HCT116 (cell line): Measurements from ENCODE around the gene AMMECR1. TPM values are rescaled to one million over a fixed set of nuclear protein-coding genes. Genes with fewer than 3 reads are reported as not detected.

Source experiments
- ATAC-seq: fragments of 200-7000 bp; cut with Tn5 transposase; 2 replicates; pipeline ENCODE4 v1.9.1; 2020; ENCODE audit warnings: mild to moderate bottlenecking, moderate library complexity
- BruUV-seq: library from RNA; stranded (reverse); fragments of 400-500 nt; replicated peaks from 2 replicates; lab custom pipeline; 2021; lab: Mats Ljungman, UMichigan
- CTCF ChIA-PET: fragments of 300-600 bp; sonication (Branson Sonifier 250); formaldehyde crosslinking; loops from one replicate; lab custom pipeline; 2021; ENCODE audit warnings: antibody characterized with exemption; lab: Charles Lee
- POLR2A ChIA-PET: fragments of 300-600, 350-600 bp; sonication (Branson Sonifier 250); formaldehyde crosslinking; loops from one replicate; lab custom pipeline; 2021; ENCODE audit warnings: antibody characterized with exemption; lab: Charles Lee
- RAD21 ChIA-PET, 2 experiments: fragments of 300-600 bp; sonication (Branson Sonifier 250); formaldehyde crosslinking; loops; one replicate each; lab custom pipeline; 2023; ENCODE audit warnings: low total read pairs in 2 of 2; ENCODE audit not compliant: uncharacterized antibody in 2 of 2, unreplicated experiment in 2 of 2, low non-redundant PET in 1 of 2; lab: Charles Lee
- DNase-seq: peaks from one replicate; pipeline ENCODE4 v3.0.0-alpha.2; 2010; ENCODE audit warnings: low read depth, low spot score
- H2AFZ ChIP-seq: fragments of 200-600 bp; shearing (Covaris generic), sonication (generic); 2 replicates; pipeline ENCODE4 v1.6.1; 2017; ENCODE audit warnings: low read depth, mixed run types, mixed read lengths, antibody characterized with exemption, low read length; ENCODE audit not compliant: poor library complexity, severe bottlenecking
- H3K27ac ChIP-seq: 2 replicates; pipeline ENCODE4 v1.5.1; 2012; ENCODE audit warnings: low read depth, low read length
- H3K27me3 ChIP-seq: fragments of 200-600 bp; sonication (generic); 2 replicates; pipeline ENCODE4 v1.6.1; 2016; ENCODE audit warnings: mixed run types, low read length, mixed read lengths; ENCODE audit not compliant: insufficient read depth
- H3K36me3 ChIP-seq, 2 experiments: fragments of 200-500 bp in 1 of 2; fragments of 200-600 bp in 1 of 2; sonication (Bioruptor generic) in 1 of 2; sonication (generic) in 1 of 2; 2 replicates each; pipeline versions ENCODE4 v1.5.1 to v1.6.1; 2014 to 2016; ENCODE audit warnings: low read length in 2 of 2, inconsistent platforms in 1 of 2, mixed read lengths in 1 of 2, mixed run types in 1 of 2; ENCODE audit not compliant: insufficient read depth in 2 of 2, control insufficient read depth in 1 of 2
- H3K4me1 ChIP-seq, 2 experiments: fragments of 200-600 bp in 1 of 2; sonication (generic) in 1 of 2; 2 replicates each; pipeline versions ENCODE4 v1.5.1 to v1.6.1; 2012 to 2017; ENCODE audit warnings: low read length in 2 of 2, inconsistent platforms in 1 of 2, mild to moderate bottlenecking in 1 of 2, mixed read lengths in 1 of 2, mixed run types in 1 of 2, moderate library complexity in 1 of 2; ENCODE audit not compliant: insufficient read depth in 2 of 2, control insufficient read depth in 1 of 2
- H3K4me2 ChIP-seq: fragments of 200-600 bp; sonication (generic); 2 replicates; pipeline ENCODE4 v1.6.1; 2017; ENCODE audit warnings: mixed run types, low read length, mixed read lengths
- H3K4me3 ChIP-seq, 2 experiments: fragments of 200-600 bp in 1 of 2; sonication (generic) in 1 of 2; replicated peaks in 1 of 2; 2 replicates each; pipeline ENCODE4 v1.5.1; 2011 to 2016; ENCODE audit warnings: low read length in 2 of 2, control low read depth in 1 of 2, low read depth in 1 of 2, mild to moderate bottlenecking in 1 of 2, mixed read lengths in 1 of 2, mixed run types in 1 of 2
- H3K79me2 ChIP-seq: fragments of 200-600 bp; sonication (generic); 2 replicates; pipeline ENCODE4 v1.6.1; 2017; ENCODE audit warnings: mild to moderate bottlenecking, mixed run types, low read length, moderate library complexity, mixed read lengths; ENCODE audit not compliant: insufficient read depth
- H3K9ac ChIP-seq: fragments of 200-600 bp; sonication (generic); 2 replicates; pipeline ENCODE4 v1.6.1; 2016; ENCODE audit warnings: low read length, mixed read lengths
- H3K9me2 ChIP-seq: fragments of 200-600 bp; sonication (generic), shearing (Covaris generic); 2 replicates; pipeline ENCODE4 v1.6.1; 2017; ENCODE audit warnings: mixed run types, mild to moderate bottlenecking, moderate library complexity; ENCODE audit not compliant: insufficient read depth
- H3K9me3 ChIP-seq, 2 experiments: fragments of 200-500 bp in 1 of 2; fragments of 200-600 bp in 1 of 2; sonication (Bioruptor generic) in 1 of 2; sonication (generic) in 1 of 2; 2 replicates each; pipeline ENCODE4 v1.6.1; 2014 to 2017; ENCODE audit warnings: low read length in 2 of 2, mixed read lengths in 2 of 2, inconsistent platforms in 1 of 2, low read depth in 1 of 2, mild to moderate bottlenecking in 1 of 2, mixed run types in 1 of 2, moderate library complexity in 1 of 2; ENCODE audit not compliant: control insufficient read depth in 1 of 2, insufficient read depth in 1 of 2
- H4K20me1 ChIP-seq: fragments of 200-600 bp; sonication (generic), shearing (Covaris generic); 2 replicates; pipeline ENCODE4 v1.6.1; 2017; ENCODE audit warnings: mixed run types, mild to moderate bottlenecking, moderate library complexity; ENCODE audit not compliant: insufficient read depth
- CBX3 ChIP-seq: IDR thresholded peaks from 2 replicates; pipeline ENCODE4 v1.6.1; 2012; ENCODE audit warnings: low read depth
- CEBPB ChIP-seq: IDR thresholded peaks from 2 replicates; pipeline ENCODE4 v1.6.1; 2012; ENCODE audit warnings: low read depth
- EGR1 ChIP-seq: IDR thresholded peaks from 2 replicates; pipeline ENCODE4 v1.6.1; 2012; ENCODE audit warnings: low read depth
- EZH2 ChIP-seq: fragments of 200-600 bp; sonication (generic); IDR thresholded peaks from 2 replicates; pipeline ENCODE4 v1.6.1; 2017; ENCODE audit warnings: antibody characterized with exemption, mixed run types
- FOSL1 ChIP-seq: IDR thresholded peaks from 2 replicates; pipeline ENCODE4 v1.6.1; 2012; ENCODE audit warnings: low read depth
- JUND ChIP-seq: IDR thresholded peaks from 2 replicates; pipeline ENCODE4 v1.6.1; 2012
- POLR2A ChIP-seq: IDR thresholded peaks from 2 replicates; pipeline ENCODE4 v1.7.0; 2011; ENCODE audit warnings: borderline replicate concordance; ENCODE audit not compliant: insufficient read depth, insufficient read length; ENCODE audit errors: extremely low read depth
- RAD21 ChIP-seq: IDR thresholded peaks from 2 replicates; pipeline ENCODE4 v1.6.1; 2012; ENCODE audit warnings: low read depth, mild to moderate bottlenecking
- SIN3A ChIP-seq: IDR thresholded peaks from 2 replicates; pipeline ENCODE4 v1.6.1; 2012; ENCODE audit warnings: low read depth
- SP1 ChIP-seq: IDR thresholded peaks from 2 replicates; pipeline ENCODE4 v1.6.1; 2012; ENCODE audit warnings: low read depth
- SRF ChIP-seq: IDR thresholded peaks from 2 replicates; pipeline ENCODE4 v1.6.1; 2012; ENCODE audit warnings: low read depth
- YY1 ChIP-seq: IDR thresholded peaks from 2 replicates; pipeline ENCODE4 v1.6.1; 2011; ENCODE audit warnings: low read length, low read depth, moderate library complexity, mild to moderate bottlenecking; ENCODE audit not compliant: insufficient replicate concordance; ENCODE audit errors: extremely low read depth
- ZFX ChIP-seq: fragments of 450-650 bp; IDR thresholded peaks from 2 replicates; pipeline ENCODE4 v1.6.1; 2017
- intact Hi-C: fragments of 100-400 bp; cut with micrococcal nuclease; formaldehyde crosslinking; loops from 2 replicates; pipeline ENCODE4 v1.10.0; 2022
- total RNA-seq: library from RNA; stranded (reverse); gene quantifications from one replicate; pipeline ENCODE4 v1.2.1, GENCODE V29; 2021; ENCODE audit not compliant: unreplicated experiment
- TF ChIP-seq, protein P1 (sequence below): IDR thresholded peaks from 2 replicates; pipeline ENCODE4 v1.6.1; 2012; ENCODE audit warnings: low read depth
- TF ChIP-seq, protein P2 (sequence below): IDR thresholded peaks from 2 replicates; pipeline ENCODE4 v1.6.1; 2012
- TF ChIP-seq, protein P3 (sequence below): IDR thresholded peaks from 2 replicates; pipeline ENCODE4 v1.6.1; 2012
- TF ChIP-seq, protein P4 (sequence below), 3 experiments: fragments of 200-600 bp in 1 of 3; sonication (generic) in 1 of 3; IDR thresholded peaks in 2 of 3; conservative IDR thresholded peaks in 1 of 3; 2 replicates each; pipeline ENCODE4 v1.5.1; 2012 to 2017; ENCODE audit warnings: low read depth in 2 of 3, low read length in 2 of 3, antibody characterized with exemption in 1 of 3, borderline replicate concordance in 1 of 3, control low read depth in 1 of 3, mild to moderate bottlenecking in 1 of 3, mixed read lengths in 1 of 3, mixed run types in 1 of 3, moderate library complexity in 1 of 3; ENCODE audit not compliant: insufficient read depth in 1 of 3

AMMECR1 gene
- total RNA-seq, 1 experiment from 2014 or later, result 9.2 TPM

DNA sequence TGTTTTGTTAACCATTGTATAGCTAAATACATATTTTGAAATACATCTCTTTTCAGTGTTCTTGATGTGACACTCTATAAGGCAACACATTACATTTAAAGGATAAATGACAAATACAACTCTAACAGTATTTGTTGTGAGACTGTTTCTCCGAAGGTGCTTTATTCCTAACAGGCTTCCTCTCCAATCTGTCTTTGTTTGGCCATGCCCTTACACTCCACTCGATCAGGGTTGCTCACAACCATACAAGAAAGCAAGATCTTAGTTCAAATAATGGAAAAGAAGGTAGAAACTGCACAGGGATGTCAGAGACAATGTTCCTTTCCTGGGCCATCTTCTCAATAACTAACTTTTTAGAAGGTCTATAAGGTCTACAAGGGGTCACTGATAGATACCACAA lies 36.5 kb downstream of the AMMECR1 start:
- ChIA-PET CTCF (no interaction called here), RAD21 (no interaction called here), POLR2A (no interaction called here)
- H3K9me2 ChIP-seq, result no peaks in the 10 kb centered on the region
- H4K20me1 ChIP-seq, result no peaks in the 10 kb centered on the region
- DNase-seq (no peak), ATAC-seq (no peak)
- no peak overlapping the region for H3K4me2 ChIP-seq
- no peak overlapping the region for H3K27ac ChIP-seq
- no peaks in the 10 kb centered on the region for H3K9me3 ChIP-seq
- no peak overlapping the region for H3K9ac ChIP-seq
- BruUV-seq, result no TSS peak
- no peak overlapping the region for H3K4me3 ChIP-seq
- TF ChIP-seq SP1, result no peak
- no peak for TF ChIP-seq SRF
- intact Hi-C loops, result no loop called here
- H3K79me2 ChIP-seq, result no peaks in the 10 kb centered on the region
- no peak overlapping the region for H2AFZ ChIP-seq
- H3K36me3 ChIP-seq, result no peaks in the 10 kb centered on the region
- H3K4me1 ChIP-seq, result peaks cover 0 to 19% of the 10 kb centered on the region in 2 experiments; a peak in 2 of 4 replicates
- no peaks in the 10 kb centered on the region for H3K27me3 ChIP-seq

DNA sequence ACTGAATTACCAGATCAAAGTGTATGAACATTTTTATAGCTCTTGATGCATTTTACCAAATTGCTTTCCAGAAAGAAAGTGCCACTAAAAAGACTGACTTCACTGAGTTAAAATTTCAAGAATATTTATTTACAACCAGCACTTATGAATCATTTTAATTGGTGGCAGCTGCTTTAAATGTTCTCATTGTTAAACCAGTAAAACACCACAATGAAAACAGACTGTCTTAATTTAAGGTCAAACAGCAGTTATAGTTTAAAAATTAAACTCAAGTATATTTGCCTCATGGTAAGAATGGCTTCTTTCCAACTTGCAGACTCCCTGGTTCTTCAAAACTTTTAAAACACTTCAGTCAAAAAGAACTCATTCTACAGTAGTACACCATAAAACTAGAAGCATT lies 36.9 kb downstream of the AMMECR1 start:
- Histone ChIP-seq H3K79me2 (no peaks in the 10 kb centered on the region), H3K4me1 (peaks cover 0 to 15% of the 10 kb centered on the region in 2 experiments; a peak in 2 of 4 replicates), H2AFZ (no peak overlapping the region), H3K27ac (no peak overlapping the region), H3K27me3 (no peaks in the 10 kb centered on the region), H4K20me1 (no peaks in the 10 kb centered on the region), H3K4me3 (no peak overlapping the region), H3K9me2 (no peaks in the 10 kb centered on the region), H3K9ac (no peak overlapping the region), H3K9me3 (no peaks in the 10 kb centered on the region), H3K36me3 (no peaks in the 10 kb centered on the region), H3K4me2 (no peak overlapping the region)
- CTCF ChIA-PET, result no interaction called here
- intact Hi-C loops, result no loop called here
- RAD21 ChIA-PET, result no interaction called here
- ATAC-seq, result no peak
- no TSS peak for BruUV-seq
- POLR2A ChIA-PET, result no interaction called here
- TF ChIP-seq YY1 (no peak), RAD21 (no peak), CEBPB (no peak), ZFX (no peak), SRF (no peak), CBX3 (no peak), POLR2A (no peak), SP1 (no peak), EZH2 (no peak), JUND (no peak), EGR1 (no peak), SIN3A (no peak), FOSL1 (no peak)
- TF ChIP-seq, protein P1, sequence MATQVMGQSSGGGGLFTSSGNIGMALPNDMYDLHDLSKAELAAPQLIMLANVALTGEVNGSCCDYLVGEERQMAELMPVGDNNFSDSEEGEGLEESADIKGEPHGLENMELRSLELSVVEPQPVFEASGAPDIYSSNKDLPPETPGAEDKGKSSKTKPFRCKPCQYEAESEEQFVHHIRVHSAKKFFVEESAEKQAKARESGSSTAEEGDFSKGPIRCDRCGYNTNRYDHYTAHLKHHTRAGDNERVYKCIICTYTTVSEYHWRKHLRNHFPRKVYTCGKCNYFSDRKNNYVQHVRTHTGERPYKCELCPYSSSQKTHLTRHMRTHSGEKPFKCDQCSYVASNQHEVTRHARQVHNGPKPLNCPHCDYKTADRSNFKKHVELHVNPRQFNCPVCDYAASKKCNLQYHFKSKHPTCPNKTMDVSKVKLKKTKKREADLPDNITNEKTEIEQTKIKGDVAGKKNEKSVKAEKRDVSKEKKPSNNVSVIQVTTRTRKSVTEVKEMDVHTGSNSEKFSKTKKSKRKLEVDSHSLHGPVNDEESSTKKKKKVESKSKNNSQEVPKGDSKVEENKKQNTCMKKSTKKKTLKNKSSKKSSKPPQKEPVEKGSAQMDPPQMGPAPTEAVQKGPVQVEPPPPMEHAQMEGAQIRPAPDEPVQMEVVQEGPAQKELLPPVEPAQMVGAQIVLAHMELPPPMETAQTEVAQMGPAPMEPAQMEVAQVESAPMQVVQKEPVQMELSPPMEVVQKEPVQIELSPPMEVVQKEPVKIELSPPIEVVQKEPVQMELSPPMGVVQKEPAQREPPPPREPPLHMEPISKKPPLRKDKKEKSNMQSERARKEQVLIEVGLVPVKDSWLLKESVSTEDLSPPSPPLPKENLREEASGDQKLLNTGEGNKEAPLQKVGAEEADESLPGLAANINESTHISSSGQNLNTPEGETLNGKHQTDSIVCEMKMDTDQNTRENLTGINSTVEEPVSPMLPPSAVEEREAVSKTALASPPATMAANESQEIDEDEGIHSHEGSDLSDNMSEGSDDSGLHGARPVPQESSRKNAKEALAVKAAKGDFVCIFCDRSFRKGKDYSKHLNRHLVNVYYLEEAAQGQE, result no peak
- TF ChIP-seq, protein P2, sequence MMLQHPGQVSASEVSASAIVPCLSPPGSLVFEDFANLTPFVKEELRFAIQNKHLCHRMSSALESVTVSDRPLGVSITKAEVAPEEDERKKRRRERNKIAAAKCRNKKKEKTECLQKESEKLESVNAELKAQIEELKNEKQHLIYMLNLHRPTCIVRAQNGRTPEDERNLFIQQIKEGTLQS, result no peak
- TF ChIP-seq, protein P3, sequence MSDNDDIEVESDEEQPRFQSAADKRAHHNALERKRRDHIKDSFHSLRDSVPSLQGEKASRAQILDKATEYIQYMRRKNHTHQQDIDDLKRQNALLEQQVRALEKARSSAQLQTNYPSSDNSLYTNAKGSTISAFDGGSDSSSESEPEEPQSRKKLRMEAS, result no peak
- TF ChIP-seq, protein P4, sequence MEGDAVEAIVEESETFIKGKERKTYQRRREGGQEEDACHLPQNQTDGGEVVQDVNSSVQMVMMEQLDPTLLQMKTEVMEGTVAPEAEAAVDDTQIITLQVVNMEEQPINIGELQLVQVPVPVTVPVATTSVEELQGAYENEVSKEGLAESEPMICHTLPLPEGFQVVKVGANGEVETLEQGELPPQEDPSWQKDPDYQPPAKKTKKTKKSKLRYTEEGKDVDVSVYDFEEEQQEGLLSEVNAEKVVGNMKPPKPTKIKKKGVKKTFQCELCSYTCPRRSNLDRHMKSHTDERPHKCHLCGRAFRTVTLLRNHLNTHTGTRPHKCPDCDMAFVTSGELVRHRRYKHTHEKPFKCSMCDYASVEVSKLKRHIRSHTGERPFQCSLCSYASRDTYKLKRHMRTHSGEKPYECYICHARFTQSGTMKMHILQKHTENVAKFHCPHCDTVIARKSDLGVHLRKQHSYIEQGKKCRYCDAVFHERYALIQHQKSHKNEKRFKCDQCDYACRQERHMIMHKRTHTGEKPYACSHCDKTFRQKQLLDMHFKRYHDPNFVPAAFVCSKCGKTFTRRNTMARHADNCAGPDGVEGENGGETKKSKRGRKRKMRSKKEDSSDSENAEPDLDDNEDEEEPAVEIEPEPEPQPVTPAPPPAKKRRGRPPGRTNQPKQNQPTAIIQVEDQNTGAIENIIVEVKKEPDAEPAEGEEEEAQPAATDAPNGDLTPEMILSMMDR (IDR thresholded peaks at IDR 0.05 in 2 of 3, conservative IDR thresholded peaks at IDR 0.05 in 1 of 3; ENCODE audit: borderline replicate concordance in 1 of 3, insufficient read depth in 1 of 3, low read depth in 2 of 3, low read length in 2 of 3), result no peak
- no peak for DNase-seq
